PFSK-1 (cell line): ENCODE results near the gene FAM184B.

Experiments used
- POLR2AphosphoS5 ChIP-seq: IDR thresholded peaks from 2 replicates; pipeline ENCODE4 v1.6.1; 2012; ENCODE audit warnings: low read depth, mild to moderate bottlenecking, control low read depth, low read length, moderate library complexity
- SIN3A ChIP-seq: IDR thresholded peaks from 2 replicates; pipeline ENCODE4 v1.6.1; 2012; ENCODE audit warnings: mild to moderate bottlenecking, low read length, moderate library complexity, borderline replicate concordance; ENCODE audit not compliant: insufficient read depth
- TF ChIP-seq, protein P1 (sequence below), 2 experiments: IDR thresholded peaks; 2 replicates each; pipeline versions ENCODE4 v1.6.1 to v1.8.0; 2011 to 2012; ENCODE audit warnings: low read depth in 2 of 2, low read length in 2 of 2, control low read depth in 1 of 2, inconsistent platforms in 1 of 2, mild to moderate bottlenecking in 1 of 2, moderate library complexity in 1 of 2; ENCODE audit not compliant: insufficient read depth in 1 of 2

DNA sequence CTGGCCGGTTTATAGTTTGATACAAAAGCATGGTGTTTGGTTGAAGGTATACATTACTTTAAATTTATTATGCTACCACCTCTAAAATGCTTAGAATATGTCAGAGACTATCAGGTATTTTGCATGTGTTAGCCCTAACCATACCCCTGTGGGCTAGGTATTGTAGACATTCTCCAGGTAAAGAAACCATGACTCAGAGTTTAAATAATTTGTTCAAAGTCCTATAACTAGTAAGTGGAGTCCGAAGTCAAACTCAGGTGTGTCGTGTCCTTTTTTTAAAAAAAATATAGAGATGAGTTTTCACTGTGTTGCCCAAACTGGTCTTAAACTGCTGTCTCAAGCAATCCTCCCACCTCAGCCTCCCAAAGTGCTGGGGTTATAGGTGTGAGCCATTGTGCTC is 192.1 kb downstream of the FAM184B start:
- no peak for TF ChIP-seq POLR2AphosphoS5
- TF ChIP-seq SIN3A = no peak
- TF ChIP-seq, protein P1, sequence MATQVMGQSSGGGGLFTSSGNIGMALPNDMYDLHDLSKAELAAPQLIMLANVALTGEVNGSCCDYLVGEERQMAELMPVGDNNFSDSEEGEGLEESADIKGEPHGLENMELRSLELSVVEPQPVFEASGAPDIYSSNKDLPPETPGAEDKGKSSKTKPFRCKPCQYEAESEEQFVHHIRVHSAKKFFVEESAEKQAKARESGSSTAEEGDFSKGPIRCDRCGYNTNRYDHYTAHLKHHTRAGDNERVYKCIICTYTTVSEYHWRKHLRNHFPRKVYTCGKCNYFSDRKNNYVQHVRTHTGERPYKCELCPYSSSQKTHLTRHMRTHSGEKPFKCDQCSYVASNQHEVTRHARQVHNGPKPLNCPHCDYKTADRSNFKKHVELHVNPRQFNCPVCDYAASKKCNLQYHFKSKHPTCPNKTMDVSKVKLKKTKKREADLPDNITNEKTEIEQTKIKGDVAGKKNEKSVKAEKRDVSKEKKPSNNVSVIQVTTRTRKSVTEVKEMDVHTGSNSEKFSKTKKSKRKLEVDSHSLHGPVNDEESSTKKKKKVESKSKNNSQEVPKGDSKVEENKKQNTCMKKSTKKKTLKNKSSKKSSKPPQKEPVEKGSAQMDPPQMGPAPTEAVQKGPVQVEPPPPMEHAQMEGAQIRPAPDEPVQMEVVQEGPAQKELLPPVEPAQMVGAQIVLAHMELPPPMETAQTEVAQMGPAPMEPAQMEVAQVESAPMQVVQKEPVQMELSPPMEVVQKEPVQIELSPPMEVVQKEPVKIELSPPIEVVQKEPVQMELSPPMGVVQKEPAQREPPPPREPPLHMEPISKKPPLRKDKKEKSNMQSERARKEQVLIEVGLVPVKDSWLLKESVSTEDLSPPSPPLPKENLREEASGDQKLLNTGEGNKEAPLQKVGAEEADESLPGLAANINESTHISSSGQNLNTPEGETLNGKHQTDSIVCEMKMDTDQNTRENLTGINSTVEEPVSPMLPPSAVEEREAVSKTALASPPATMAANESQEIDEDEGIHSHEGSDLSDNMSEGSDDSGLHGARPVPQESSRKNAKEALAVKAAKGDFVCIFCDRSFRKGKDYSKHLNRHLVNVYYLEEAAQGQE (IDR thresholded peaks at IDR 0.05; ENCODE audit: insufficient read depth in 1 of 2, low read depth in 2 of 2, low read length in 2 of 2) = no peak
